Stimulated activated CD4-positive, alpha-beta T cell treated with anti-CD3 and anti-CD28 coated beads, Interleukin-12 subunit alpha, Interleukin-12 subunit beta, amount 100 ng/mL, for 48 hours (primary cell): ENCODE results near the gene SFXN4.
"Not testable (repeated sequence)": the region's sequence is repeated elsewhere in the genome, so short reads cannot be mapped to it uniquely, and the experiment has no call there.

Source experiments
- DNase-seq, 3 donors: peaks; one replicate each; pipeline ENCODE4 v3.0.0-alpha.2; 2020; ENCODE audit warnings: low read depth in 2 of 3, low spot score in 1 of 3

SFXN4 gene

DNA sequence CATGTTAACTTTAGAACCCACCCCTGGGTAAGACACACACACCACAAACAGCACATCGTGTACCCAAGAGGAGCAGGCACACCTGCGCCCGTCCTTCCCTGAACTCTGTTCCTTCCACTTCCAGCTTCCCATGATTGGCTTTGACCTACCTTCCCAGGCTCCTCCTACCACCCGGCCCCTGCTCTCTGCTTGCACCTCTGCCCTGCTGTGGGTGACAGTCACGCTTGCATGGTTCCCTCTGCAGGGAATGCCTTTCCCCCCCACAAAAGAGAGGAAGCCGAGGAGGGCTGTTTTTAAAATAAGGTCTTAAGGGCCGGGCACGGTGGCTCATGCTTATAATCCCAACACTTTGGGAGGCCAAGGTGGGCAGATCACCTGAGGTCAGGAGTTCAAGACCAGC is 16.4 kb downstream of the SFXN4 start:
- no peak for DNase-seq

DNA sequence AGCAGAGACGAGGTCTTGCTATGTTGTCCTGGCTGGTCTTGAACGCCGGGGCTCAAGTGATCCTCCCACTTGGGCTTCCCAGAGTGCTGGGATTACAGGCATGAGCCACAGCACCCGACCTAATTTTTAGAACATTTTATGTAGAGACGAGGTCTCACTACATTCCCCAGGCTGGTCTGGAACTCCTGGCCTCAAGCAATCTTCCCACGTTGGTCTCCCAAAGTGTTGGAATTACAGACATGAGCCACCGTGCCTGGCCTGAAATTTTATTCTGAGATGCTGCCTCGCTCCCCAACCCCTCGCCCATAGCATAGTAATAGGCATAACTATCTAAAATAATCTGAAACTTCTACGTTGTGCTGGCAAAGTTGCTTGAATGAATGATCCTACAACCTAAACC is 21.9 kb downstream of the SFXN4 start:
- no peak for DNase-seq

DNA sequence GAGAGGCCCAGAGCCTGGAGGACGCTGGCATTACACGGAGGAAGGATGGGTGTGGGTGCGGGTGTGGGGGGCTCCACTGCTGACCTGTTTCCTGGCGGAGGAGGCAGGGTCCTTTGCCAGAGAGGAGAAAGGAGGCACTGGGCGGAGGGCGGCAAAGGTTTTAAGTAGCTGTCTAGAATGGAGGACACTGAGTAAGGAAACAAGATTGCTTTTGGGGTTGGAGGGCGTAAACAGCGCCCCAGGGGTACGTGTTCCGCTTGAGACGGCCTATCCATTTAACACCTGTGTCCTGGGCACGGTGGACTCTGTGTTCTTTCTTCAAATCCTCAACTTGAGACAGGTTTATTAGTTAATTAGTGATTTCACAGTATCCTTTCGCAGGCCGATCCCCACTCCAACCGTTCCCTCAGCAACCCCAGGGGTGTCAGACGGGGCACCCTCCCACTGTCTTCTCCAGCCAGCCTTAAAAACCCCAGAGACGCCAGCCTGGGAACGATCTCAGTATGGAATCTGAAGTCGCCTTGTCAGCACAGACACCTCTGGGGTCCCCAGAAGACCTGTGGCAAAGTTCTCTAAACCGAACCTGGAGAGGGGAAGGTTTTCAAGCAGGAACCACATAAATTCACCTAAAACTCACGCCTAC is 24.8 kb downstream of the SFXN4 start:
- DNase-seq: no peak

DNA sequence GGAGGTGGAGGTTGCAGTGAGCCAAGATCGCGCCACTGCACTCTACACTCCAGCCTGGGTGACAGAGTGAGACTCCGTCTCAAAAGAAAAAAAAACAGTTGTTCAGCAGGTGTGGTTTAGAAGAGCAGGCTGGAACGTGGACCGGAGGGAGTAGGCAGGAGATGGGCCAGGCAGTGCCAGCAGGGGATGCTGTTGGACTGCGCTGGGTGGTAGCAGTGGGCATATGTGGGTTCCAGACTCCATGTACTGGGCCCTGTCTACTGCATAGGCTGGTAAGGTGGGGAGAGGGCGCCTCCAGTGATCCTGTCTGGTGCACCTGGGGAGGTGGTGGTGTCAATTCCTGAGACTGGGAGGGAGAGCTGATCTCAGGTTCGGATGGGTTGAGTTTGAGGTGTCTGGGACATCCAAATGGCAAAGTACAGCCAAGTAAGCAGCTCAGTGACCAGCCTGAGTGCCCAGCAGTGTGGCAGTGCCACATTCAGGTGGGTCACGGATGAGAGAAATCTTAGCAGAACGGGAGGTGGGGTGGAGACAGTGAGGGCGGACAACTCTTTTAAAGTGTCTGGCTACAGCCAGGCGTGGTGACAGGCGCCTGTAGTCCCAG is 25.9 kb downstream of the SFXN4 start:
- DNase-seq: peak; percentile 17 to 42 (median 20)

DNA sequence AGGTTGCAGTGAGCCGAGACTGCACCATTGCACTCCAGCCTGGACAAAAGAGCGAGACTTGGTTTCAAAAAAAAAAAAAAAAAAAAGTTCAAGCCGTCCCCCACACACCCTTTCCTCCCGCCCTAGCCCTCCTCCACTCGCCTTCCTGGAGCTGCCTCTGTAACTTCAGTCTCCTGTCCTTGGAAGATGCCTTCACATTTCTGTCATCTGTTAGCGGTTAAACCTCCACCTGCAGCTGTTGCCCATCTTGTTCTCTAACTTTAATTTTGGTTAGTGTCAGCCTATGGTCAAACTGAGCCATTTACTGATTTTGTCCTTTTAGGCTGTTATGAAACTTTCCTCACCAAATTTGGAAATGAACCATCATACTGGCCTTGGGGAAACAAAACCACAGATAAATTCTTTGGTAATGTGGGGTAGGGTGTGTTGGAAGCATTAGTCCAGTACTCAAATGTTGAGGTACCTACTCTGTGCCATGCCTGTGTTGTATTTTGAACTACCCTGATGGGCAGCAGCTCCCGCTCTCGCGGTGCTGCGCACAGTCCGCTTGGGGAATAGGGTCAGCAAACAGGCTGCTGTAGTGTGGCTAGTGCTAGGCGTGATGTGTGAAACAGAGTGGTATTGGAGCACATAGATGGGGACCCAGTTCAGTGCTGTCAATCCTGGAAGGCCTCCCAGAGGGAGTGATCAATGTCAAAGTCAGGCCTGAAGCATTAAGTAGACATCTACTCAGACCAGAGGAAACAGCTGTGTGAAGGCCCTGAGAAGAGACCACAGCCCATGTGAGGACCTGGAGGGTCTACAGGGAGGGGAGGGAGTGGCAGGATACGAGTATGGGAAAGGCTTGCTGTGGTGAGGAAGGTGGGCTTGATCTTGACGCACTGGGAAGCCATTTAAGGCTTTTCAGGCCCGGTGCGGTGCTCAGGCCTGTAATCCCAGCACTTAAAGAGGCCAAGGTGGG is 26.9 kb downstream of the SFXN4 start:
- DNase-seq: no peak

DNA sequence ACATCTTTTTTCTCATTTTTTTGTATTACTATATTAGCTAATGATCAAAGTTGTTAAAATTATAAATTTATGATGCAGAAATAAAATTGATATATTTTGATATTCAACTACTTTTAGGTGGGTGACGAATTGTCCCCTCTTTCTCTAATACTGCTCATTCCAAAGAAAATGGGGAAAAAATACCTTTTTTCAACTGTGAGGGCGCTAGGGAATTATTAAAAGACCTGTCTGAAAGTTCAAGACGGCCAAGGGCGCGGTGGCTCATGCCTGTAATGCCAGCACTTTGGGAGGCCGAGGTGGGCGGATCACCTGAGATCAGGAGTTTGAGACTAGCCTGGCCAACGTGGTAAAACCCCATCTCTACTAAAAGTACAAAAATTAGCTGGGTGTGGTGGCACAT is 27.6 kb downstream of the SFXN4 start:
- DNase-seq: not testable (repeated sequence)

DNA sequence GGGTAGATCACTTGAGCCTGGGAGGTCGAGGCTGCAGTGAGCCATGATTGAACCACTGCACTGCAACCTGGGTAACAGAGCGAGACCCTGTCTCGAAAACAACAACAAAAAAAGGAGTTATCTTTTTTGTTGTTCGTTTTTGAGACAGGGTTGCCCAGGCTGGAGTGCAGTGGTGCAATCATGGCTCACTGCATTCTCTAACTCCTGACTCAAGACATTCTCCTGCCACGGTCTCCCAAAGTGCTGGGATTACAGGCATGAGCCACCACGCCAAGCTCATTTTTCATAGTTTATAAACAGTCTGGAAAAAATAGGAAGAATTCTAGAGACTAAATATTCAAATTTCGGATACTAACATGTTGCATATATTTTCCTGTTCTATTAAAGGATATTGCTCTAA is 29.4 kb downstream of the SFXN4 start:
- no peak for DNase-seq

DNA sequence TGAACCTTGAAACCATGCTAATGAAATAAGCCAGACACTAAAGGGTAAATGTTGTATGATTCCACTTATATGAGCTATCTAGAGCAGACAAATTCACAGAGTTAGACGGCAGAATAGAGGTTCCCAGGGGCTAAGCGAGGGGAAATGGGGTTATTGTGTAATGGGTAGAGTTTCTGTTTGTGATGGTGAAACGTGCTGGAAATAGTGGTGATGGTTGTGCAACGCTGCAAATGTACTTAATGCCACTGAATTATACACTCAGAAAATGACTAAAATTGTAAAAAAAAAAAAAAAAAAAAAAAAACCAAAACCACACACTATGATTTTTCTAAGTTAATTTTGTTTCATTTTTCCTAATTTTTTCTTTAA is 30.0 kb downstream of the SFXN4 start:
- no peak for DNase-seq

DNA sequence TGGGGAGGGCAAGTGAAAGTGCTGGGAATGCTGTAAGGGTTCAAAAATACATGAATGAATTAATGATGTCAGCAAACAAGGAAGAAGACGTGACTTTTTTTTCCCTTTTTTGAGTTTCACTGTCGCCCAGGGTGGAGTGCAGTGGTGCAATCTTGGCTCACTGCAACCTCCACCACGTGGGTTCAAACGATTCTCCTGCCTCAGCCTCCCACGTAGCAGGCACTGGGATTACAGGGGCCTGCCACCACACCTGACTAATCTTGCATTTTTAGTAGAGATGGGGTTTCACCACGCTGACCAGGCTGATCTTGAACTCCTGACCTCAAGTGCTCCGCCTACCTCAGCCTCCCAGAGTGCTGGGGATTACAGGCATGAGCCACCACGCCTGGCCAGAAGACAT is 31.6 kb downstream of the SFXN4 start:
- peak; percentile 32 to 45 (median 38) for DNase-seq

DNA sequence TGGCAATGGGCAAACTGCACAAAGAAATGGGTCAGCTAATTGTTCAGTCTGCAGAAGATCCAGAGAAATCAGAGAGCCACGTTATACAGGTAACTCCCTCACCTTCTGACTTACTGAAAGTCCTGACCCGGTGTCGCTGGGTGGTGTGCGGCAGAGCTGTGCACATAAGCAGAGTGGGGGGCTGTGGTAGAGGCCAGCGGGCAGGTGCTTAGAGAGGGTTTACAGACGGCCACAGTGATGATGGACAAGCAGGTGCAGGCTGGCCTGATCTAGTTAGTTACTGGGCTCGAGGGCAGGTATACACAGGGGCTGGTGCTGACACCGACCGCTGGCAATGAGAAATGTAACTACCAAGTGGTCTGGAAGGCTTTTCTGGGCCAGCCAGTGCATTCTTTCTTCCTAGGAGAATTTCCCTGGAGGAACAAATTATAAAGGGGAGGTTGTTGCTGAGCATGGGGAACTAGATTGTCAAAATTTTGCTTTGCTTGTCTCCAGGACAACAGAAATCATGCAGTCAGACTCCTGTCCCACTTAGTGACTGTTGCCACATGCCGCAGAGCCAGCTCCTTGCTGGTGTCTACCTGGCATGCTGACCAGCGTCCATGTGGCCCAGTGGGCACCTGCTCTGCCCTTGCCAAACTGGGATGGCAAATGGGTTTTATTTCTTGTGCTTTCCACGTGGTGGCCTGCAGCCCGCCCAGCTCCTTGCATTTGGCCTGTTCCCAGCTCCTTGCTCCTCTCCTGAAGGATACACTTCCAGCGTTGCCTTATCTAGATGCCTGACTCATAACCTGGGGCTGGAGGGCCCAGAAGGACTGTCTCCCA is 32.8 kb downstream of the SFXN4 start:
- DNase-seq: no peak

DNA sequence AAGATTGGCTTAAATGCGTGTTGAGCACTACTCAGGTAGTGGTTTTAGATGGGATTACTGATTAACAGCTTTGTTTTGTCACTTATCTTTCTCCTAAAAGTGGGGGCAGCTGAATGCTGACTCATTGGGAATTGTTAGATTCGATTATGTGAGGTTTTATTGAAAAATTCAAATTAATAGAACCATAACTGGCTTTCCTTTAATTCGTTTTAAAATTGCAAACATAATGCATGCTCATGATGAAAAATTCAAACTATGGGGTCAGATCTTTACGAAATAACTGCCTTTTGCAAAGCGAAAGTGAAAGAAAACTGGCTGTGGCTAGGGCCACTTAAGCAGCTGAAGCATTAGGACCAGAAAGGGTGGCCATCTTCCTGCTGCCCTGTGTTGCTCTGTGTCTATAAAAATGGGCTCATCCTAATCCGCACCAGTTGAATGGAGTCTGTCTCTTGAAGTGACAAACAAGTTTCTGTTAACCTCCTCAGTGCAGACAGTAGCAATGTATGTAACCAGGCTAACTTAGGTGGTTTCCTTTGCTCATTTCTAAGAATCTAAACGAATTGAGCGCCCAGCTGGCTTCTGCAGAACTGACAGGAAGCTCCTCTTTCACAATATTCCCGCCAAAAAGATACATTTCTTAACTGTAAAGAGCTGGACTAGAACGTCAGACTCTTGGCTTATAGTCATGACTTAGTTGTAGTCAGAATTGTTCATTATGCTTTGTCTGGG is 33.8 kb downstream of the SFXN4 start:
- DNase-seq: peak; percentile 25 to 49 (median 26)

DNA sequence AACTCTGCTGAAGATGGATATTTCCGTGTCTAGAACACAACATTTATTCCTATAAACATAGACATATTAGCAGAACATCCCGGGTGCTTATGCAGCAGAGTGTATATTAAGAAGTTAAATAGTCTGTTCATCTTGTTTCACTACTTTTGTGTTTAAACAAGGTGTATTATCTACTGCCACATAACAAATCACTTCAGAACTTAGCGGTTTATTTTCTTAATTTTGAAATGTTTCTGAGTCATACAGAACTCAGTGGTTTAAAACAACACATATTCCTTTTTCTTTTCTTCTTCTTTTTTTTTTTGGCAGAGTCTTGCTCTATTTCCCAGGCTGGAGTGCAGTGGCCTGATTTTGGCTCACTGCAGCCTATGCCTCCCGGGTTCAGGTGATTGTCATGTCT is 35.8 kb downstream of the SFXN4 start:
- no peak for DNase-seq

DNA sequence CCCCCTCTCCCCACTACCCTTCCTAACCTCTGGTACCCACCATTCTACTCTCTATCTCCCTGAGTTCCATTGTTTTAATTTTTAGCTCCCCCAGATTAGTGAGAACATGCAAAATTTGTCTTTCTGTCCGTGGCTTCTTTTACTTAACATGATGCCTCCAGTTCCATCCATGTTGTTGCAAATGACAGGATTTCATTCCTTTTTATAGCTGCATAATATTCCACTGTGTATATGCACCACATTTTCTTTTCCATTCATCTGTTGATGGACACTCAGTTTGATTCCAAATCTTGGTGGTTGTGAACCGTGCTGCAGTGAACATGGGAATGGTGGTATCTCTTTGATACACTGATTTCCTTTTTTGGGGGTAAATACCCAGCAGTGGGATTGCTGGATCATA is 39.6 kb downstream of the SFXN4 start:
- DNase-seq: no peak

DNA sequence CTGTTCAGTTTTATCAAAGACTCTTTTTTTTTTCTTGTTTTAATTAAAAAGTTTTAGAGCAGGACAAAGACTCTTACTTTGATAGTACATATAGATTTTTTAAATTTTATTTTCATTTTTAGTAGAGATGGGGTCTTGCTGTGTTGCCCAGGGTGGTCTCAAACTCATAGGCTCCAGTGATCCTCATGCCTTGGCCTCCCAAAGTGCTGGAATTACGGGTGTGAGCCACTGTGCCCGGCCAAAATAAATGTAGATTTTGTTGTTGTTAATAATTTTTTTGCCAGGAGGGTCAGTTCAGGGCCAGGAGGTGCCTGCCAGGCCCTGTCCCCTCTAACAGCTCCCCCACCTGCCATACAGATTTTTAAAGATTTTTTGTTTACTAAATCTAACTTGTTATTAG is 44.6 kb downstream of the SFXN4 start:
- no peak for DNase-seq

DNA sequence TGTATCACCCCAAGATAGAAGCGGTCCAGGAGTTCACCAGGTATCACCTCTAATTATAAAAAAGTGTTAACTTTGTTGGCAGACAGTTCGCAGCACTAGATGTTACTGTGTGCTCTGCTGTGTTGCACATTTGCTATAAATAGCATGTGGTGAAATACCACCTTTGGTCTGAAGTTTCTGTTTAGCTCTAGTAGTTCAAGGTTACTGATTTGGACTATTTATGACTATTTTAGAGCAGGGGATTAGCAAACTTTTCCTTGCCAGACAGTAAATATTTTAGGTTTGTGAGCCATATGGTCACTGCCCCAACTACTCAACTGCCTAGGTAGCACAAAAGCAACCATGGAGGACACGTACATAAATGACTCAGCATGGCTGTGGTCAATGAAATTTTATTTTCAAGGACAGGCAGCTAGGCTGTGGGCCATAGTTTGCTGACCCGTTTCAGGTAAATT is 45.1 kb downstream of the SFXN4 start:
- DNase-seq: no peak

DNA sequence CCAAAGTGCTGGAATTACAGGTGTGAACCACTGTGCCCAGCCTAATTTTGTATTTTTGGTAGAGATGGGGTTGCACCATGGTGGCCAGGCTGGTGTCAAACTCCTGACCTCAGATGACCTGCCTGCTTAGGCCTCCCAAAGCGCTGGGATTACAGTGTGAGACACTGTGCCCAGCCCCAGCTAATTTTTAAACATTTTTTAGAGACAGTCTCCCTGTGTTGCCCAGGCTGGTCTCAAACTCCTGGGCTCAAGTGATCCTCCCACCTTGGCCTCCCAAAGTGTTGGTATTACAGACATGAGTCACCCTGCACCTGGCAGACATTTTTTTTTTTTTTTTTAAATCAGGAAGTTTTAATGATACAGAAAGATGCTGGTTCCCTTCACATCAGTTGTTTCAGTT is 46.1 kb downstream of the SFXN4 start:
- no peak for DNase-seq

DNA sequence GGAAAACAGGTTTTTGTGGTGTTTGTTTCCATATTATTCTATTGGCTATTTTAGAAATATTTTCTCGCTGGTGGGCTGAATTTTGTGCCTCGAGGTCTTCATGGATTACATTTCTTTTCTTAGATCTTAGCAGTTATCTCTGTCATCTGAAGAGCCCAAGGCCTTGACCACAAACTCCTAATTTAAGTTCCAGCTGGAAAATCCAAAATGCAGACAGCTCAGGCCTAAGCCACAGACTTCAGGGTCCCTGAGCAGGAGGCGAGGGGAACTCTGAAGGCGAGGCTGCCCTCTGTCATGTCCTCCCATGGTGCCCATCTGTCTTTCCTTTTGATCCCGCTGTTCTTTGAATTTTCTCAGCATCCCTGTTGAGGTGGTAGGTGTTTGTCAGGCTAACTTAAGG is 47.3 kb downstream of the SFXN4 start:
- DNase-seq: no peak

DNA sequence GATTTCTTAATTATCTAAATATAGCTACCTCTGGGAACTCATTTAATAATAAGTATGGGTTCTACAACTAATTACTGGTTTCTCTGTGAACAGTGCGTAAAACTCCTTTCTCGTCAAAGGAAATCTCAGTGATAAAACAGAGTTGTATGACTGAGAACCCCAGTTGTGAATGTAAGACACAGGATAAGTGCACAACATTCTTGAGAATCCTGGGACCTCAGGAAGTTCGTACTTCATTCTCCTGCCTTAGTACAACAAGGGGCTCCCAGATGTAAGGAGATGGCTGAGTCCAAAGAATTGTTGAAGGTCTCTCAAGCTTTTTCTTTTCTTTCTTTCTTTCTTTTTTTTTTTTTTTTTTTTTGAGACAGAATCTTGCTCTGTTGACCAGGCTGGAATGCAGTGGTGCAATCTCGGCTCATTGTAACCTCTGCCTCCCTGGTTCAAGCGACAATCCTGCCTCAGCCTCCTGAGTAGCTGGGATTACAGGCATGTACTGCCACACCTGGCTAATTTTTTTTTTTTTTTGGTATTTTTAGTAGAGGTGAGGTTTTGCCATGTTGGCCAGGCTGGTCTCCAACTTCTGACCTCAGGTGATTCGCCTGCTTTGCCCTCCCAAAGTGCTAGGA is 49.1 kb downstream of the SFXN4 start:
- DNase-seq: no peak

DNA sequence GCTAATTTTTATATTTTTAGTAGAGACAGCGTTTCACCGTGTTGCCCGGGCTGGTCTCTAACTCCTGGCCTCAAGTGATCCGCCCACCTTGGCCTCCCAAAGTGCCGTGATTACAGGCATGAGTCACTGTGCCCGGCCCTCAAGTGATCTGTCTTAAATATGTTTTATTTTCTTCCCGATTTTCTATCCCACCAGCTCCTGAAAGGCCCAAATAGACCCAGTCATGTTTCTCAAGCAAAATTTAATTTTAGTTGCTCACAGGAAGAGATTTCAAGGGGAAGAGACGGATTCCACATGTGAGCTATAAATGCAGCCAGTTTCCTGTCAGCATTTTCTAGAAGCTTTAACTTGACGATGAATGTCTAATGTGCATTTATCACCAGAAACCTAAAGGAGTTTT is 49.6 kb downstream of the SFXN4 start:
- no peak for DNase-seq
